ENCODE data around the gene DUSP12.

DNA sequence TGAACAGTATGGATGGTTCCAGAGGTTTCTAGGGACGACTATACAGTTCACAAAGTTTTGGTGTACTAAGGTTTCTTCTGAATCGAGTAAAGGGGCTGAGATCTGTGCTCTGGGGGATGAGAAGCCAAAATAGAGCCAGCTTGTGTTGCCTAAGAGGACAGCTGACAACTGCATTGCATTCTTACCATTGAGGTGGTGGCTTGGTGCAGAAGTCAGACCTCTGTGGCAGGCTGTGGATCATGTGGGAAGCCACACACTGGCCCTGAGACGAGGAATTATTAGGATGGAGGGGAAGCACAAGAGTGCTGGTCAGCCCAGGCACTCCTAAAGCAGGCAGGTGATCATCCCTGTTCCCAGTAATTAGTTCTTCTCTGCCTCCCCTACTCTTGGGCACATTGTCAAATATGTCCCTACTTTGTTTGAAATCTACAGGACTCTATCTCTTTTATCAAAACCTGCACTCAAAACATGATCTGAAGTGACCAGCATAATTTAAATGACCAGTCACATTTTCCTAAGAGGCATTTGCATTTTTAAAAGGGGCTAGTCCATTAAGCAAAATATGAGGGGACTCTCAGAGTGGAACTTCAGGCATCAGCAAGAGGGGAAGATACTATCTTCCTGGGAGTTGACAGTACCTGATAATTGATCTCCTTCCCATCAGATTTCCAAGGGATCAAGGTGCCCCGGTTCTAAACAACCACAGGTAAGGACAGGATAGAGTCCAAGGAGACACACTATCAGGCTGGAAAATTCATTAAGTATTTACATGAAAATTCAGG lies 28.4 kb upstream of the DUSP12 start, which contains the start of gene FCRLB:
- TF ChIP-seq, protein P1, sequence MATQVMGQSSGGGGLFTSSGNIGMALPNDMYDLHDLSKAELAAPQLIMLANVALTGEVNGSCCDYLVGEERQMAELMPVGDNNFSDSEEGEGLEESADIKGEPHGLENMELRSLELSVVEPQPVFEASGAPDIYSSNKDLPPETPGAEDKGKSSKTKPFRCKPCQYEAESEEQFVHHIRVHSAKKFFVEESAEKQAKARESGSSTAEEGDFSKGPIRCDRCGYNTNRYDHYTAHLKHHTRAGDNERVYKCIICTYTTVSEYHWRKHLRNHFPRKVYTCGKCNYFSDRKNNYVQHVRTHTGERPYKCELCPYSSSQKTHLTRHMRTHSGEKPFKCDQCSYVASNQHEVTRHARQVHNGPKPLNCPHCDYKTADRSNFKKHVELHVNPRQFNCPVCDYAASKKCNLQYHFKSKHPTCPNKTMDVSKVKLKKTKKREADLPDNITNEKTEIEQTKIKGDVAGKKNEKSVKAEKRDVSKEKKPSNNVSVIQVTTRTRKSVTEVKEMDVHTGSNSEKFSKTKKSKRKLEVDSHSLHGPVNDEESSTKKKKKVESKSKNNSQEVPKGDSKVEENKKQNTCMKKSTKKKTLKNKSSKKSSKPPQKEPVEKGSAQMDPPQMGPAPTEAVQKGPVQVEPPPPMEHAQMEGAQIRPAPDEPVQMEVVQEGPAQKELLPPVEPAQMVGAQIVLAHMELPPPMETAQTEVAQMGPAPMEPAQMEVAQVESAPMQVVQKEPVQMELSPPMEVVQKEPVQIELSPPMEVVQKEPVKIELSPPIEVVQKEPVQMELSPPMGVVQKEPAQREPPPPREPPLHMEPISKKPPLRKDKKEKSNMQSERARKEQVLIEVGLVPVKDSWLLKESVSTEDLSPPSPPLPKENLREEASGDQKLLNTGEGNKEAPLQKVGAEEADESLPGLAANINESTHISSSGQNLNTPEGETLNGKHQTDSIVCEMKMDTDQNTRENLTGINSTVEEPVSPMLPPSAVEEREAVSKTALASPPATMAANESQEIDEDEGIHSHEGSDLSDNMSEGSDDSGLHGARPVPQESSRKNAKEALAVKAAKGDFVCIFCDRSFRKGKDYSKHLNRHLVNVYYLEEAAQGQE (IDR thresholded peaks at IDR 0.05; ENCODE audit: insufficient read depth in 1 of 2, low read depth in 2 of 2, low read length in 2 of 2) = no peak
- TF ChIP-seq POLR2AphosphoS5 (IDR thresholded peaks at IDR 0.05; ENCODE audit: low read depth, low read length) (no peak), TAF1 (IDR thresholded peaks at IDR 0.05; ENCODE audit: borderline replicate concordance, insufficient read depth, low read length) (no peak)

Data from PFSK-1 (cell line).